ENCODE data around the gene C1orf53.
"Not testable (repeated sequence)": the region's sequence is repeated elsewhere in the genome, so short reads cannot be mapped to it uniquely, and the experiment has no call there.

C1orf53 gene

GRCh38 chr1:197919346-197920066 is 17.1 kb downstream of the C1orf53 start:
- FAIRE-seq: no peak
- DNase-seq (ENCODE audit: extremely low spot score, insufficient read length, low read depth): no peak

DNA sequence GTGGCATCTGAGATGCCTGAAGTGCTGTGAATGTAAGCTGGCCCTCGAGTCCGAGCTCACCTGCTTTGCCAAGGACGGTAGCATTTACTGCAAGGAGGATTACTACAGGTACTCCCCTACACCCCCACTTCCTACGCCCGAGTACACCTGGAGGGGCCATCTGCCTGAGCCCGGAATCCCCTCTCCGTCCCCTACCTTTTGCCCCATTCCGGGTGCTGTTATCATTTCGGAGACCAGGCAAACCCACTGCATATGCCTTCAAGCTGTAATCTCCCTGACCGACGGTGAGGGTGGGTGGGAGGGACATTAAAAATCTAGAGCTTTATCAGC is 17.6 kb downstream of the C1orf53 start:
- no peak for DNase-seq (ENCODE audit: extremely low spot score, insufficient read length, low read depth)
- FAIRE-seq: no peak

- DNase-seq (ENCODE audit: extremely low spot score, insufficient read length, low read depth): no peak
- no peak for FAIRE-seq
These were observed 18.1 kb downstream of the C1orf53 start for GRCh38 chr1:197920414-197921117.

- FAIRE-seq (no peak), DNase-seq (ENCODE audit: extremely low spot score, insufficient read length, low read depth) (no peak)
These were observed 19.0 kb downstream of the C1orf53 start for GRCh38 chr1:197921235-197922069.

GRCh38 chr1:197922070-197922390 is 19.6 kb downstream of the C1orf53 start:
- FAIRE-seq (no peak), DNase-seq (ENCODE audit: extremely low spot score, insufficient read length, low read depth) (no peak)

- no peak for FAIRE-seq
- DNase-seq (ENCODE audit: extremely low spot score, insufficient read length, low read depth): no peak
These were observed 20.6 kb downstream of the C1orf53 start for GRCh38 chr1:197923038-197923437.

GRCh38 chr1:197924516-197925123 is 22.2 kb downstream of the C1orf53 start:
- DNase-seq (ENCODE audit: extremely low spot score, insufficient read length, low read depth) (no peak), FAIRE-seq (peak; percentile 77)

DNA sequence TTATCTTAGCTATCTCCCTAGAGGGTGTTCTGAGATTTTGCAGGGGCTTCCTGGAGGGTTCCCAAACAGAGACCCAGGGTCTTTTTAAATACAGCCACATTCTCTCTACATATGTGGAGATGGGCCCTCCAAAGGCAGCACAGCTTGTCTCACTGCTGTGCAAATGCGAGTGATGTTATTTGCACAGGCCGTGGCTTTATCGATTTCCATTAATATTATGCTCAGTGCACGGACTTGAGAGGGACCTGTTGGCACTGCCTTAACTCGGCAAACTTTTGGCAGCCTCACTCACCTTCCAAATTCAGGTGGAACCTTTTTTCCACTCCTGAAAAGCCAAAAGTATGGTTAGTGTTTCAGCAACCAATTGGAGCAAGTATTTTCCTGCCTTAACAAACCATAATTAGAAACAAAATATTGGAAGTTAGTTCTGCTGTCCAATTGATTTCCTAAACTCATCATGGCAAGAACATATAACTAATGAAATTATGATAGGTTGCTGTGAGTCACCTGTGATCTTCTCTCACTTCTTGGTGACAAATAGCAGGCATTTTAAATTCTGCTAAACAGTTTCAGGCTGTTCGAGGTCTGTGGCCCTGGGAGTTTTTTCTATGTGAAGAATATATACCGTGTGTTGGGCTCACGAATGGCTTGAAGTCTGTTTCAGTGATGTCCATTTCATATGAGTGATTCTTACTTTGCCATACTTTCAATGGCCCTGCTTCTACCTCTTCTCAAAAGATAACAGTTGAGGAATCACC is 25.7 kb downstream of the C1orf53 start:
- DNase-seq (ENCODE audit: extremely low spot score, insufficient read length, low read depth) (no peak), FAIRE-seq (no peak)

- DNase-seq (ENCODE audit: extremely low spot score, insufficient read length, low read depth): no peak
These were observed 26.5 kb downstream of the C1orf53 start for GRCh38 chr1:197928849-197929336.

GRCh38 chr1:197933016-197933415 is 30.6 kb downstream of the C1orf53 start:
- no peak for DNase-seq (ENCODE audit: extremely low spot score, insufficient read length, low read depth)
- FAIRE-seq: no peak

More at GRCh38 chr1:197928849-197929336, 26.5 kb downstream of the C1orf53 start:
- FAIRE-seq: no peak

DNA sequence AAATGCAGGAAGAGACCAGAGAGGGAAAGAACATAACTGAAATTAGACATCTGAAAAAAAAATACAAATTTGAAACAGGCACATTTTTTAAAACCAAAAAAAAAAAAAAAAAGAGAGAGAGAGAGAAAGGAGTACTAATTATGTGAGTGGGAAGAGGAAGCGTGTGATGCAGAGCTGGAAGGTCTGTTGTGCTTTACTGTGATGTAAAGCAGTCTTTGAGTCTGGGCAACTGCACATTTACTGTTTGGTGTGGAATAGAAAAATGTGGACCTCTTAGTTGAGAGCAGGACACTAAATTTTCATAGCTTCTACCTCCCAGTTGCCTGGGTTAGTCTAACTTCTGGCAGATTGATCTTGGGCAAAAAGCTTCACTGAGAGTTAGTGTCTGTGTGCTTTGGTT is 31.2 kb downstream of the C1orf53 start:
- DNase-seq (ENCODE audit: extremely low spot score, insufficient read length, low read depth) (no peak), FAIRE-seq (no peak)

GRCh38 chr1:197937381-197937780 is 35.0 kb downstream of the C1orf53 start:
- DNase-seq (ENCODE audit: extremely low spot score, insufficient read length, low read depth) (no peak), FAIRE-seq (no peak)

- no peak for DNase-seq (ENCODE audit: extremely low spot score, insufficient read length, low read depth)
- no peak for FAIRE-seq
These were observed 35.5 kb downstream of the C1orf53 start for GRCh38 chr1:197937892-197938291.

DNA sequence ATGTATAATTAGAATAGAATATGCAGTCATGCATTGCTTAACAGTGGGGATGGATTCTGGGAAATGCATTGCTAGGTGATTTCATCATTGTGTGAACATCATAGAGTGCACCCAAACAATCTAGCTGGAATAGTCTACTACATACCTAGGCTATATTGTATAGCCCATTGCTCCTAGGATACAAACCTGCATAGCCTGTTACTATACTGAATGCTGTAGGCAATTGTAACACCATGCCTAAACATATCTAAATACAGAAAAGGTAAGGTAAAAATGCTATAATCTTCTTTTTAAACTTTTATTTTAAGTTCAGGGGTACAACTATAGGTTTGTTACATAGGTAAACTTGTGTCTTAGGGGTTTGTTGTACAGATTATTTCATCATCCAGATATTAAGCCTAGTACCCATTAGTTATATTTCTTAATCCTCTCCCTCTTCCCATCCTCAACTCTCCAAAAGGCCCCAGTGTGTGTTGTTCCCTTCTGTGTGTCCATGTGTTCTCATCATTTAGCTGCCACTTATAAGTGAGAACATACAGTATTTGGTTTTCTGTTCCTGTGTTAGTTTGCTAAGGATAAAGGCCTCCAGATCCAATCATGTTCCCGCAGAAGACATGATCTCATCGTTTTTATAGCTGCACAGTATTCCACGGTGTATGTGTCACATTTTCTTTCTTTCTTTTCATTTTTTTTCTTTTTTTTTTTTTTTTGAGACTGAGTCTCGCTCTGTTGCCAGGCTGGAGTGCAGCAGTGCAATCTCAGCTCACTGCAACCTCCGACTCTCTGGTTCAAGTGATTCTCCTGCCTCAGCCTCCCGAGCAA is 36.9 kb downstream of the C1orf53 start:
- FAIRE-seq; DNase-seq (ENCODE audit: extremely low spot score, insufficient read length, low read depth): not testable (repeated sequence)

GRCh38 chr1:197942042-197942441 is 39.6 kb downstream of the C1orf53 start:
- no peak for FAIRE-seq
- no peak for DNase-seq (ENCODE audit: extremely low spot score, insufficient read length, low read depth)

DNA sequence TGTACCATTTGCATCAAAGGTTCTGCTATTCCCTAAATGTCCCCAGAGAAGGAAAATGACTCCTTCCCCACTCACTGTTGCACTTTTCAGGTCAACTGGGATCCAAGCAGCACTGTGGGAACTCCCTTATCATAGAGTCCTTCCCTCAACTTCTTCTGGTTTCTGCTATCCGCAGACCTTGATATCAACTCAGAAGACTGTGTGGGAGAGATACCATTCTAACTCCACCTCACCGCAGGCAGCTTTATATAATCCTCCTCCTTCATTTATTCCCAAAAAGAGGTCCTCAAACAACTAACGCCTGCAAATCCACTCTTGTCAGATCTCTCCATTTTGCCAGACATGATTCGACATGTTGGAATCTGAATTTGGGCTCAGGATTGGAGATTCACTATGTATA is 42.1 kb downstream of the C1orf53 start:
- FAIRE-seq (no peak), DNase-seq (ENCODE audit: extremely low spot score, insufficient read length, low read depth) (no peak)

DNA sequence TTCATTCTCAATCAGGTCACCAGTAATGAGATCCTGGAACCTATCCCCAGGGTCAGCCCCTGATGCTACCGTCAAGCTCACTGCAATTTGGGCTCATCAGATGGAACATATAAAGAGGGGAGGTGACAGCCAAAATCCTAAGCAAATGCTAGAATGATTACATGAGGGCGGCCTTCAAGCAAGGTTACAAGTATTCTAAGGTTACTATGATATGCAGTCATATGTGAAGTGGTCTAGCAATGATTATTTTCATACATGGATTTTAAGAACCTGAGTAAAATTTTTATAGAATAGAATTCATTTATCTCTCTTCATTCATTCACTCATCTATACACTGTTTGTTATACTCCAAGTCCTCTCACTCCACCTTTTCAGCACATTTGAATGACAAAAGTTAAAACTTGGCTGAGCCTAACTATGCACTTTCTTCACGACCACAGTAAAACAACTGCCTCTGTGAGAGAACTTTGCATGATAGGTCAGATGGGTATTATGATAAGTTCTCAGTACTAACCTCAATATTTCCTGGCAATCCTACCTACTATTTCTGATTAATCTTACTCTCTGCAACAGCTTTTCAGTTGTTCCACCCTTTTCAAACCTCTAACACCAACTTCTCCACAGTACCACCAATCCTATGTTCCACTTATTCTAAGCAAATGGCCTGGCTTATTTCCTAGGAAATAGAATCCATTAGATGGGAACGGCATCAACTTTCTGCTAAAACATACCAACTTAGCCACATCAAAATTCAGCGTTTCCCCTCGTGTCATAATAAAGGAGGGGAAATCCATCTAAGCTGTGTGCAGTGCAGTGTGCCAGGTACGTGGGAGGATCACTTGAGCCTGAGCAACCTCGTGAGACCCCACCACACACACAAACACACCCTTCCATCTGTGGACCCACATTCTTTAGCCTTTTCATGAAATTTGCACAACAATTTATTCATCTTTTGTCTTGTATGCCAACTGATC is 46.8 kb downstream of the C1orf53 start:
- no peak for DNase-seq (ENCODE audit: extremely low spot score, insufficient read length, low read depth)
- FAIRE-seq: no peak

GRCh38 chr1:197951089-197951488 is 48.7 kb downstream of the C1orf53 start:
- FAIRE-seq (no peak), DNase-seq (ENCODE audit: extremely low spot score, insufficient read length, low read depth) (no peak)
